ENCODE measurements around the gene HDGFL2. TPM values are rescaled to one million over a fixed set of nuclear protein-coding genes. Genes with fewer than 3 reads are reported as not detected.
"Not testable (repeated sequence)": the region's sequence is repeated elsewhere in the genome, so short reads cannot be mapped to it uniquely, and the experiment has no call there.

HDGFL2 gene
- total RNA-seq, 2 donors from 2014 or later: 24.9 to 33.6 TPM

- Histone ChIP-seq H3K36me3 (replicated peaks in 1 of 2; ENCODE audit: insufficient read depth in 1 of 2, low read depth in 2 of 2) (no peaks in the 10 kb centered on the region), H3K9me3 (no peaks in the 10 kb centered on the region), H3K4me3 (no peak overlapping the region), H3K27me3 (no peaks in the 10 kb centered on the region), H3K27ac (peak overlapping the region in 3 of 4 donors; percentile 82 to 90 (median 88)), H3K4me1 (peaks cover 80% of the 10 kb centered on the region)
- intact Hi-C loops (cut with DNase I): no loop called here
- WGBS, 2 donors: 40 to 84% methylated on average over 1 to 13 of the region's 13 CpGs
- no peak for ATAC-seq
- DNase-seq: peak in 1 of 4 donors; percentile 40
- TF ChIP-seq CTCF (IDR thresholded peaks at IDR 0.05) (no peak), POLR2A (IDR thresholded peaks at IDR 0.05) (no peak)
Measured at GRCh38 chr19:4538601-4538954, 66.5 kb downstream of the HDGFL2 start.

- H3K27me3 ChIP-seq: no peaks in the 10 kb centered on the region
- H3K4me1 ChIP-seq: peaks cover 74% of the 10 kb centered on the region
- ATAC-seq (no peak), DNase-seq (no peak)
- intact Hi-C loops (cut with DNase I): no loop called here
- TF ChIP-seq POLR2A (IDR thresholded peaks at IDR 0.05) (no peak), CTCF (IDR thresholded peaks at IDR 0.05) (no peak)
- no peak overlapping the region for H3K4me3 ChIP-seq
- no peaks in the 10 kb centered on the region for H3K9me3 ChIP-seq
- H3K27ac ChIP-seq: peak overlapping the region; percentile 57 to 90 (median 85)
- no peaks in the 10 kb centered on the region for H3K36me3 ChIP-seq (replicated peaks in 1 of 2; ENCODE audit: insufficient read depth in 1 of 2, low read depth in 2 of 2)
- 57 to 91% methylated on average over 2 to 3 of the region's 3 CpGs for WGBS, 2 donors
Measured at GRCh38 chr19:4539169-4539692, 67.1 kb downstream of the HDGFL2 start.

GRCh38 chr19:4539693-4540581 lies 67.8 kb downstream of the HDGFL2 start, which contains the start of gene LRG1:
LRG1 (minus strand) TSS chr19:4540036; CDS start chr19:4540013, 23 bp downstream.
- H3K4me1 ChIP-seq: peaks cover 67% of the 10 kb centered on the region
- no peak for TF ChIP-seq CTCF (IDR thresholded peaks at IDR 0.05)
- peak; percentile 91 to 99 (median 99) for TF ChIP-seq POLR2A (IDR thresholded peaks at IDR 0.05)
- H3K36me3 ChIP-seq (replicated peaks in 1 of 2; ENCODE audit: insufficient read depth in 1 of 2, low read depth in 2 of 2): no peaks in the 10 kb centered on the region
- intact Hi-C loops (cut with DNase I): no loop called here
- DNase-seq (peak; percentile 91 to 96 (median 92)), ATAC-seq (peak; percentile 85)
- H3K27ac ChIP-seq: peak within 1 kb of the TSS; percentile 73 to 90 (median 85)
- H3K9me3 ChIP-seq: no peaks in the 10 kb centered on the region
- 18 to 22% methylated on average over 12 to 14 of the region's 14 CpGs for WGBS, 2 donors
- no peaks in the 10 kb centered on the region for H3K27me3 ChIP-seq
- H3K4me3 ChIP-seq: no peak within 1 kb of the TSS

- H3K27me3 ChIP-seq: no peaks in the 10 kb centered on the region
- no peak for ATAC-seq
- 70 to 87% methylated on average over 12 of the region's 12 CpGs for WGBS, 2 donors
- peak overlapping the region in 1 of 4 donors; percentile 82 for H3K27ac ChIP-seq
- no peaks in the 10 kb centered on the region for H3K36me3 ChIP-seq (replicated peaks in 1 of 2; ENCODE audit: insufficient read depth in 1 of 2, low read depth in 2 of 2)
- H3K4me3 ChIP-seq: no peak overlapping the region
- no peaks in the 10 kb centered on the region for H3K9me3 ChIP-seq
- intact Hi-C loops (cut with DNase I): no loop called here
- TF ChIP-seq POLR2A (IDR thresholded peaks at IDR 0.05) (no peak), CTCF (IDR thresholded peaks at IDR 0.05) (no peak)
- H3K4me1 ChIP-seq: peaks cover 53% of the 10 kb centered on the region
- no peak for DNase-seq
Measured at GRCh38 chr19:4541114-4541805, 69.2 kb downstream of the HDGFL2 start.

- 79 to 95% methylated on average over 12 of the region's 12 CpGs for WGBS, 2 donors
- H3K36me3 ChIP-seq (replicated peaks in 1 of 2; ENCODE audit: insufficient read depth in 1 of 2, low read depth in 2 of 2); H3K9me3 ChIP-seq; intact Hi-C loops (cut with DNase I); ATAC-seq; H3K27me3 ChIP-seq; DNase-seq; H3K4me3 ChIP-seq: not testable (repeated sequence)
- Histone ChIP-seq H3K27ac (peak overlapping the region in 1 of 4 donors; percentile 82), H3K4me1 (peaks cover 48% of the 10 kb centered on the region)
Measured at GRCh38 chr19:4541806-4542145, 69.7 kb downstream of the HDGFL2 start.
